ENCODE measurements around the gene A4GNT.
"Not testable (repeated sequence)": the region's sequence is repeated elsewhere in the genome, so short reads cannot be mapped to it uniquely, and the experiment has no call there.

Gene A4GNT

GRCh38 chr3:138132239-138132638, at the start of gene A4GNT:
TSS of gene A4GNT (minus strand) at chr3:138132390. CDS start at chr3:138131256, 1,134 bp downstream.
- DNase-seq (ENCODE audit: low spot score) = no peak

GRCh38 chr3:138180375-138181029, 48.3 kb upstream of the A4GNT start:
- peak; percentile 69 for DNase-seq (ENCODE audit: low spot score)

- peak; percentile 88 for DNase-seq (ENCODE audit: low spot score)
Measured at GRCh38 chr3:138174421-138175131, 42.4 kb upstream of the A4GNT start, which contains the start of gene DBR1. TSS of gene DBR1 (minus strand) at chr3:138174921. CDS start at chr3:138174795, 126 bp downstream.

- peak; percentile 26 for DNase-seq (ENCODE audit: low spot score)
Measured at GRCh38 chr3:138173769-138174420, 41.7 kb upstream of the A4GNT start.

GRCh38 chr3:138172625-138173024, 40.4 kb upstream of the A4GNT start:
- peak; percentile 18 for DNase-seq (ENCODE audit: low spot score)

GRCh38 chr3:138165061-138165460, 32.9 kb upstream of the A4GNT start:
- DNase-seq (ENCODE audit: low spot score) = no peak

- no peak for DNase-seq (ENCODE audit: low spot score)
Measured at GRCh38 chr3:138157743-138158142, 25.6 kb upstream of the A4GNT start.

- DNase-seq (ENCODE audit: low spot score) = no peak
Measured at GRCh38 chr3:138154534-138154933, 22.3 kb upstream of the A4GNT start.

GRCh38 chr3:138148503-138148902, 16.3 kb upstream of the A4GNT start:
- DNase-seq (ENCODE audit: low spot score) = peak; percentile 22

- not testable (repeated sequence) for DNase-seq (ENCODE audit: low spot score)
Measured at GRCh38 chr3:138142181-138142580, 10.0 kb upstream of the A4GNT start.

GRCh38 chr3:138140940-138141339, 8.8 kb upstream of the A4GNT start:
- no peak for DNase-seq (ENCODE audit: low spot score)

GRCh38 chr3:138139691-138140090, 7.5 kb upstream of the A4GNT start:
- DNase-seq (ENCODE audit: low spot score) = no peak

GRCh38 chr3:138137861-138138260, 5.7 kb upstream of the A4GNT start:
- DNase-seq (ENCODE audit: low spot score) = no peak

- DNase-seq (ENCODE audit: low spot score) = no peak
Measured at GRCh38 chr3:138136201-138136600, 4.0 kb upstream of the A4GNT start.

GRCh38 chr3:138135833-138136194, 3.6 kb upstream of the A4GNT start:
- no peak for DNase-seq (ENCODE audit: low spot score)

- DNase-seq (ENCODE audit: low spot score) = no peak
Measured at GRCh38 chr3:138135146-138135832, 3.1 kb upstream of the A4GNT start.

GRCh38 chr3:138127636-138128365, 4.4 kb downstream of the A4GNT start:
- no peak for DNase-seq (ENCODE audit: low spot score)

GRCh38 chr3:138125548-138126221, 6.5 kb downstream of the A4GNT start:
- no peak for DNase-seq (ENCODE audit: low spot score)

- no peak for DNase-seq (ENCODE audit: low spot score)
Measured at GRCh38 chr3:138124706-138125355, 7.4 kb downstream of the A4GNT start.

GRCh38 chr3:138124188-138124587, 8.0 kb downstream of the A4GNT start:
- no peak for DNase-seq (ENCODE audit: low spot score)

- DNase-seq (ENCODE audit: low spot score) = no peak
Measured at GRCh38 chr3:138119423-138119766, 12.8 kb downstream of the A4GNT start.
